Thyroid gland (tissue), 4 donors: ENCODE results near the gene ACAA1. TPM values are rescaled to one million over a fixed set of nuclear protein-coding genes. Genes with fewer than 3 reads are reported as not detected.
A peak's percentile ranks its signal among the peaks of the same experiment; 100 is the strongest.
"Not testable (repeated sequence)": the region's sequence is repeated elsewhere in the genome, so short reads cannot be mapped to it uniquely, and the experiment has no call there.

Experiments used
- DNase-seq, 2 donors: peaks; one replicate each; pipeline ENCODE4 v3.0.0-alpha.2; 2019
- H3K27ac ChIP-seq, 3 donors: fragments of 200-600 bp; sonication (generic); 1 replicate in 2 of 3; 2 replicates in 1 of 3; pipeline ENCODE4 v1.5.1; 2016 to 2019; ENCODE audit warnings: mild to moderate bottlenecking in 1 of 3, moderate library complexity in 1 of 3
- H3K27me3 ChIP-seq: fragments of 200-600 bp; sonication (generic); one replicate; pipeline ENCODE4 v1.5.1; 2019
- H3K36me3 ChIP-seq, 2 donors: fragments of 200-600 bp; sonication (generic); one replicate each; pipeline ENCODE4 v1.5.1; 2016 to 2019
- H3K4me1 ChIP-seq, 2 donors: fragments of 200-600 bp; sonication (generic); one replicate each; pipeline ENCODE4 v1.5.1; 2017 to 2019
- H3K4me3 ChIP-seq, 3 donors: fragments of 200-600 bp; sonication (generic); replicated peaks in 1 of 3; 1 replicate in 2 of 3; 2 replicates in 1 of 3; pipeline ENCODE4 v1.5.1; 2016; ENCODE audit warnings: mild to moderate bottlenecking in 1 of 3
- H3K9me3 ChIP-seq: fragments of 200-600 bp; sonication (generic); one replicate; pipeline ENCODE4 v1.5.1; 2017
- POLR2A ChIP-seq, 2 donors: fragments of 450-650 bp; IDR thresholded peaks; one replicate each; pipeline ENCODE4 v1.6.1; 2017; ENCODE audit warnings: antibody characterized with exemption in 2 of 2, mild to moderate bottlenecking in 2 of 2, moderate library complexity in 1 of 2
- WGBS, 2 donors: methylation state at CpG; one replicate each; pipeline ENCODE4 v1.1.5; 2017; 5-methylcytosine and 5-hydroxymethylcytosine counted together
- intact Hi-C: fragments of 100-400 bp; cut with DNase I; formaldehyde crosslinking; loops from one replicate; pipeline ENCODE4 v1.15.1; 2023
- total RNA-seq, 4 donors: library from RNA; depleted of rRNA; stranded (reverse); fragments of >200 nt; gene quantifications; one replicate each; pipeline ENCODE4 v1.2.3, GENCODE V29; 2016
- TF ChIP-seq, protein P1 (sequence below), 6 experiments: fragments of 200-600 bp in 3 of 6; fragments of 450-650 bp in 3 of 6; sonication (generic) in 3 of 6; IDR thresholded peaks; one replicate each; pipeline ENCODE4 v1.5.1; 2016 to 2019; ENCODE audit warnings: antibody characterized with exemption in 6 of 6, mild to moderate bottlenecking in 2 of 6, inconsistent platforms in 1 of 6, moderate library complexity in 1 of 6

The ACAA1 gene
- total RNA-seq, 4 donors from 2014 or later, result 63.3 to 86.1 (median 75.1) TPM

DNA sequence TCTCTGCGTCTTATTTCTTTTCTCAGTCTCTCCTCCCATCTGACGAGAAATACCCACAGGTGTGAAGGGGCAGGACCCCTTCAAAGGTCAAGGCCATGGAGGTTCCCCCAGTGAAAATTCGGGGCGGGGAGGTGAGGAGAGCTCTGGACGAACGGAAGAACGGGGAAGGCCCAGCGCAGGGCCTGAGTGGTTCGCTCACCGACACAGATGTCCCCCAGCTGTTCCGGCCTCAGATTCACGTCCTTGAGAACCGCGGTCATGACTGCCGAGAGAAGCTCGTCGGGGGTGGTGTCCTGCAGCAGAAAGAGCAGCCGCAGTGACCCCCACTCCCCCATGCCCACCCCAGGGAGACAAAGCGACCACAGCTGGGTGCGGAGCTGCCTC, 542 bp downstream of the ACAA1 start:
- intact Hi-C loops, result loop anchor here (10.0 kb wide), 1 partner anchor 208 kb away; the partner anchor contains the start of gene XYLB

DNA sequence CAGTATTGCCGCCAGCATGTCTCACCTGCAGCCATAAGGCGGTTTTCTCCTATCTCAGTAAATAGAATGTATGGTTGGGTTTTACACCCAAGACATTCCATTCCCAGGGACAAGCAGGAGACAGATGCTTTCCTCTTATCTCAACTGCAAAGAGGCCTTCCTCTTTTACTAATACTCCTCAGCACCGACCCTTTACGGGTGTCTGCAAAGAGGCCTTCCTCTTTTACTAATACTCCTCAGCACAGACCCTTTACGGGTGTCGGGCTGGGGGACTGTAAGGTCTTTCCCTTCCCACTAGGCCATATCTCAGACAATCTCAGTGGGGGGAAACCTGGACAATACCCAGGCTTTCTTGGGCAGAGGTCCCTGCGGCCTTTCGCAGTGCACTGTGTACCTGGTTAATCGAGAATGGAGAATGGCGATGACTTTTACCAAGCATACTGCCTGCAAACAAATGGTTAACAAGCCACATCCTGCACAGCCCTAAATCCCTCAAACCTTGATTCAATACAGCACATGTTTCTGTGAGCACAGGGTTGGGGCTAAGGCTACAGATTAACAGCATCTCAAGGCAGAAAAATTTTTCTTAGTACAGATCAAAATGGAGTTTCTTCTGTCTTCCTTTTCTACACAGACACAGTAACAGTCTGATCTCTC, 1.2 kb downstream of the ACAA1 start:
- H3K27me3 ChIP-seq, DNase-seq, H3K9me3 ChIP-seq: not testable (repeated sequence)
- Histone ChIP-seq H3K4me1 (peaks cover 43 to 51% of the 10 kb centered on the region in 2 donors), H3K27ac (peak overlapping the region in 1 of 3 donors; percentile 80), H3K36me3 (peaks cover 5 to 16% of the 10 kb centered on the region in 2 donors), H3K4me3 (peak overlapping the region in 2 of 3 donors; percentile 87 to 92)
- intact Hi-C loops, result loop anchor here (10.0 kb wide), 1 partner anchor 209 kb away; the partner anchor contains the start of gene XYLB
- WGBS, 2 donors, result 68 to 70% methylated on average over 10 of the region's 10 CpGs

More for the DNA sequence above, 542 bp downstream of the ACAA1 start:
- no peak for TF ChIP-seq POLR2A (IDR thresholded peaks at IDR 0.05)
- TF ChIP-seq, protein P1, sequence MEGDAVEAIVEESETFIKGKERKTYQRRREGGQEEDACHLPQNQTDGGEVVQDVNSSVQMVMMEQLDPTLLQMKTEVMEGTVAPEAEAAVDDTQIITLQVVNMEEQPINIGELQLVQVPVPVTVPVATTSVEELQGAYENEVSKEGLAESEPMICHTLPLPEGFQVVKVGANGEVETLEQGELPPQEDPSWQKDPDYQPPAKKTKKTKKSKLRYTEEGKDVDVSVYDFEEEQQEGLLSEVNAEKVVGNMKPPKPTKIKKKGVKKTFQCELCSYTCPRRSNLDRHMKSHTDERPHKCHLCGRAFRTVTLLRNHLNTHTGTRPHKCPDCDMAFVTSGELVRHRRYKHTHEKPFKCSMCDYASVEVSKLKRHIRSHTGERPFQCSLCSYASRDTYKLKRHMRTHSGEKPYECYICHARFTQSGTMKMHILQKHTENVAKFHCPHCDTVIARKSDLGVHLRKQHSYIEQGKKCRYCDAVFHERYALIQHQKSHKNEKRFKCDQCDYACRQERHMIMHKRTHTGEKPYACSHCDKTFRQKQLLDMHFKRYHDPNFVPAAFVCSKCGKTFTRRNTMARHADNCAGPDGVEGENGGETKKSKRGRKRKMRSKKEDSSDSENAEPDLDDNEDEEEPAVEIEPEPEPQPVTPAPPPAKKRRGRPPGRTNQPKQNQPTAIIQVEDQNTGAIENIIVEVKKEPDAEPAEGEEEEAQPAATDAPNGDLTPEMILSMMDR (IDR thresholded peaks at IDR 0.05), result no peak
- peak; percentile 40 to 45 for DNase-seq
- Histone ChIP-seq H3K27ac (peak overlapping the region; percentile 43 to 80 (median 56)), H3K4me1 (peaks cover 43 to 51% of the 10 kb centered on the region in 2 donors), H3K27me3 (no peaks in the 10 kb centered on the region), H3K9me3 (no peaks in the 10 kb centered on the region), H3K4me3 (peak overlapping the region; percentile 87 to 93 (median 92)), H3K36me3 (peaks cover 0 to 12% of the 10 kb centered on the region in 2 donors)
- 1 to 4% methylated on average over 10 to 20 of the region's 20 CpGs for WGBS, 2 donors

DNA sequence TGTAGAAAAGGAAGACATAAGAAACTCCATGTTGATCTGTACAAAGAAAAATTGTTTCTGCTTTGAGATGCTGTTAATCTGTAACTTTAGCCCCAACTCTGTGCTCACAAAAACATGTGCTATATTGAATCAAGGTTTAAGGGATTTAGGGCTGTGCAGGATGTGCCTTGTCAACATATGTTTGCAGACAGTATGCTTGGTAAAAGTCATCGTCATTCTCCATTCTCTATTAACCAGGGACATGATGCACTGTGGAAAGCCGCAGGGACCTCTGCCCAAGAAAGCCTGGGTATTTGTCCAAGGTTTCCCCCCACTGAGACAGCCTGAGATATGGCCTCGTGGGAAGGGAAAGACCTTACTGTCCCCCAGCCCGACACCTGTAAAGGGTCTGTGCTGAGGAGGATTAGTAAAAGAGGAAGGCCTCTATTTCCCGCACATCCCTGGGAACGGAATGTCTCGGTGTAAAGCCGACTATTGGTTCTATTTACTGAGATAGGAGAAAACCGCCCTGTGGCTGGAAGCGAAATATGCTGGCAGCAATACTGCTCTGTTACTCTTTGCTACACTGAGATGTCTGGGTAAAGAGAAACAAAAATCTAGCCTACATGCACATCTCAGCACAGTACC, 2.3 kb downstream of the ACAA1 start:
- DNase-seq, H3K9me3 ChIP-seq, H3K4me3 ChIP-seq, H3K27me3 ChIP-seq: not testable (repeated sequence)
- Histone ChIP-seq H3K36me3 (peaks cover 14 to 27% of the 10 kb centered on the region in 2 donors), H3K4me1 (peaks cover 42 to 46% of the 10 kb centered on the region in 2 donors), H3K27ac (peak overlapping the region in 2 of 3 donors; percentile 51 to 71)
- intact Hi-C loops, result loop anchor here (10.0 kb wide), 1 partner anchor 210 kb away; the partner anchor contains the start of gene XYLB
- 91 to 94% methylated on average over 10 of the region's 10 CpGs for WGBS, 2 donors

DNA sequence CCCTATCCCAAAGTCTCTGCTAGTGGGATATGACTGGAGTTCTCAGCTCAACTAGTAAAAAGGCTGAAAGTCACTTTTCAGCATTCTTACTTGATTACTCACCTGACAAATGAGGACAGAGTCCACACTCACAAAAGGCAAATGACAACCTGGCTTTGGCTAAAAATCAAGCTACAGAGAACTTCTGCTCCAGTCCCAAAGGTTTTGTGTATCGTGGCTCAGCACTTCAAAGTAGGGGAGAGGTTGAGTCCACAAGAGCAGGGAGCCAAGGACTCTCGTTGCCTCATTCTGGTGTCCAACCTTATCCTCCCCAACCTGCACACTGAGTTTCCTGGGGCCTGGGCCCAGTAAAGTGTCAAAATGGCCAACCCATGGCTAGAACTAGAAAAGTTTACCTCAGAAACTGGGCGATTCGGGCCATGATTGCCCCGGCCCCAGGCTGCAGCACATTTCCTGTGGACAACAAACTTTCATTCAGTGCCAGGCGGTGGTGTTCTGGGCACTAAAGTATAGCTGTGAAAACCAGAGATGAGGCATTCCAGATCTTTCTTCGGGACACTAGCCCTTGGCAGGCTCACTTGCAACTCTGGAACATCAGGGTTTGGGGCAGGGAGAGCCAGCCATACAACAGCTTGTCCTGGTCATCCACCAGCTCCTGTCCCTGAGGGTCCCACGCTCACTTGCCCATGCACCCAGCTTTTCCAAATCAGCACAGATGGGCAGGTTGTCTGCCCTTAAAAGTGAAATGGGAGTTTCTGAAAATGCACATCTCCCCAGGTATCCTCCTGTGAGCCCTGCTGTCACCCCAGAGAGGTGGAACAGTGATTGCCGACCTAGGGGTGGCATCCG, 3.1 kb downstream of the ACAA1 start:
- no peaks in the 10 kb centered on the region for H3K27me3 ChIP-seq
- H3K4me3 ChIP-seq, result no peak overlapping the region
- no peaks in the 10 kb centered on the region for H3K9me3 ChIP-seq
- peaks cover 20 to 34% of the 10 kb centered on the region in 2 donors for H3K36me3 ChIP-seq
- H3K27ac ChIP-seq, result peak overlapping the region in 2 of 3 donors; percentile 65 to 71
- DNase-seq, result peak; percentile 52 to 62
- whole genome bisulfite sequencing, 2 donors, result 78 to 84% methylated on average over 9 of the region's 10 CpGs
- H3K4me1 ChIP-seq, result peaks cover 35 to 41% of the 10 kb centered on the region in 2 donors
- TF ChIP-seq, protein P1 (IDR thresholded peaks at IDR 0.05), result no peak
- TF ChIP-seq POLR2A (IDR thresholded peaks at IDR 0.05), result peak in 1 of 2 donors; percentile 23
- intact Hi-C loops, result loop anchor here (10.0 kb wide), 1 partner anchor 211 kb away; the partner anchor contains the start of gene XYLB

DNA sequence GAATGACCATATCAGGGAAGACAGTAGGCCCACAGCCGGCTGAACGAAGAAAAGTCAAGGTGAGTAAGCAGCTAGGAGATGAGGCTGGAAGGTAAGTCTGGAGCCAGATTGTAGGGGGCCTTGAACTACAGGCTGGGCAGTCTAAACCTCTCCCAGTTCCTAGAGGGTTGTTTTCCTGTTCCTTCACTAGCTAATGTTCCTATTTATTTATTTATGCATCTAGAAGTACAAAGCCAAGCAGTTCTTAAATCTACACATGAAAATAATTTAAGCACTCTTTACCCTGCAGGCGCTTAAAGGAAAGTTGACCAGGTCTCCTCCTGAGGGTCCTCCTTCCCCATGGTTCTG, 3.7 kb downstream of the ACAA1 start:
- DNase-seq, result no peak
- 79 to 94% methylated on average over 3 of the region's 3 CpGs for WGBS, 2 donors
- Histone ChIP-seq H3K4me1 (peaks cover 33 to 40% of the 10 kb centered on the region in 2 donors), H3K9me3 (no peaks in the 10 kb centered on the region), H3K36me3 (peaks cover 21 to 40% of the 10 kb centered on the region in 2 donors), H3K4me3 (no peak overlapping the region), H3K27me3 (no peaks in the 10 kb centered on the region), H3K27ac (peak overlapping the region; percentile 33 to 71 (median 65))
- TF ChIP-seq, protein P1 (IDR thresholded peaks at IDR 0.05), result no peak
- no peak for TF ChIP-seq POLR2A (IDR thresholded peaks at IDR 0.05)
- intact Hi-C loops, result loop anchor here (10.0 kb wide), 1 partner anchor 212 kb away; the partner anchor contains the start of gene XYLB
